A673 (cell line): Measurements from ENCODE around the gene SRRM4. TPM values are rescaled to one million over a fixed set of nuclear protein-coding genes. Genes with fewer than 3 reads are reported as not detected.

Experiments
- BruUV-seq: library from RNA; stranded (reverse); fragments of 400-500 nt; replicated peaks from 2 replicates; lab custom pipeline; 2021; lab: Mats Ljungman, UMichigan
- CTCF ChIA-PET: fragments of 300-600 bp; sonication (Branson Sonifier 250); formaldehyde crosslinking; loops from one replicate; lab custom pipeline; 2022; ENCODE audit warnings: antibody characterized with exemption; lab: Charles Lee
- POLR2A ChIA-PET: fragments of 300-600 bp; sonication (Branson Sonifier 250); formaldehyde crosslinking; loops from one replicate; lab custom pipeline; 2022; ENCODE audit warnings: antibody characterized with exemption; ENCODE audit not compliant: low non-redundant PET; lab: Charles Lee
- DNase-seq: peaks from one replicate; pipeline ENCODE4 v3.0.0-alpha.2; 2015; ENCODE audit warnings: low spot score
- H3K27ac ChIP-seq: fragments of 200-600 bp; sonication (generic); 2 replicates; pipeline ENCODE4 v1.5.1; 2016; ENCODE audit warnings: mixed run types, low read depth, mild to moderate bottlenecking, mixed read lengths, antibody characterized with exemption, low read length; ENCODE audit not compliant: poor library complexity, severe bottlenecking
- H3K27me3 ChIP-seq: fragments of 200-600 bp; sonication (generic); replicated peaks from 2 replicates; pipeline ENCODE4 v1.6.1; 2017; ENCODE audit warnings: mixed run types, low read depth, mild to moderate bottlenecking, mixed read lengths, antibody characterized with exemption, low read length; ENCODE audit not compliant: insufficient read depth, poor library complexity
- H3K36me3 ChIP-seq: fragments of 200-600 bp; sonication (generic); 2 replicates; pipeline ENCODE4 v1.6.1; 2016; ENCODE audit warnings: mixed run types, mild to moderate bottlenecking, mixed read lengths, antibody characterized with exemption, low read length; ENCODE audit not compliant: insufficient read depth, poor library complexity, severe bottlenecking
- H3K4me1 ChIP-seq: fragments of 200-600 bp; sonication (generic); 2 replicates; pipeline ENCODE4 v1.6.1; 2017; ENCODE audit warnings: mixed run types, mild to moderate bottlenecking, mixed read lengths, antibody characterized with exemption, low read length; ENCODE audit not compliant: insufficient read depth, poor library complexity, severe bottlenecking
- H3K4me3 ChIP-seq: fragments of 200-600 bp; sonication (generic); 2 replicates; pipeline ENCODE4 v1.5.1; 2016; ENCODE audit warnings: low read depth, mixed run types, mild to moderate bottlenecking, mixed read lengths, low read length; ENCODE audit not compliant: poor library complexity, severe bottlenecking
- H3K9me3 ChIP-seq: fragments of 200-600 bp; sonication (generic); 2 replicates; pipeline ENCODE4 v1.6.1; 2016; ENCODE audit warnings: mixed run types, low read depth, mild to moderate bottlenecking, mixed read lengths, antibody characterized with exemption, low read length; ENCODE audit not compliant: poor library complexity, severe bottlenecking
- CTCF ChIP-seq: fragments of 300-800, 200-600 bp; sonication (generic); conservative IDR thresholded peaks from 2 replicates; pipeline ENCODE4 v1.5.1; 2017; ENCODE audit warnings: low read depth, mild to moderate bottlenecking, antibody characterized with exemption, low read length, moderate library complexity, mixed read lengths
- EZH2 ChIP-seq: fragments of 200-600 bp; sonication (generic); IDR thresholded peaks from 2 replicates; pipeline ENCODE4 v1.6.1; 2017; ENCODE audit warnings: borderline replicate concordance, low read depth, mild to moderate bottlenecking, mixed read lengths, antibody characterized with exemption, low read length; ENCODE audit not compliant: poor library complexity, severe bottlenecking
- intact Hi-C: fragments of 100-400 bp; cut with micrococcal nuclease; formaldehyde crosslinking; loops from one replicate; pipeline ENCODE4 v1.10.0; 2022; ENCODE audit not compliant: unreplicated experiment
- total RNA-seq: library from RNA; stranded (reverse); gene quantifications from 2 replicates; pipeline ENCODE4 v1.2.3, GENCODE V29; 2021

SRRM4 gene
- total RNA-seq, 1 experiment from 2014 or later = not detected

GRCh38 chr12:119122047-119122446, 140.7 kb downstream of the SRRM4 start:
- no peaks in the 10 kb centered on the region for H3K4me1 ChIP-seq
- BruUV-seq = no TSS peak
- TF ChIP-seq EZH2 (no peak), CTCF (no peak)
- H3K27me3 ChIP-seq = peaks cover 38% of the 10 kb centered on the region
- H3K4me3 ChIP-seq = no peak overlapping the region
- intact Hi-C loops = no loop called here
- no peak overlapping the region for H3K27ac ChIP-seq
- no peaks in the 10 kb centered on the region for H3K9me3 ChIP-seq
- DNase-seq = no peak
- POLR2A ChIA-PET = no interaction called here
- CTCF ChIA-PET = no interaction called here
- no peaks in the 10 kb centered on the region for H3K36me3 ChIP-seq

GRCh38 chr12:119122751-119123150, 141.4 kb downstream of the SRRM4 start:
- ChIA-PET CTCF (no interaction called here), POLR2A (no interaction called here)
- Histone ChIP-seq H3K27ac (no peak overlapping the region), H3K9me3 (no peaks in the 10 kb centered on the region), H3K36me3 (no peaks in the 10 kb centered on the region), H3K4me3 (no peak overlapping the region), H3K4me1 (no peaks in the 10 kb centered on the region), H3K27me3 (peaks cover 38% of the 10 kb centered on the region)
- DNase-seq = no peak
- TF ChIP-seq CTCF = no peak
- intact Hi-C loops = no loop called here
- BruUV-seq = no TSS peak

GRCh38 chr12:119128527-119128926, 147.2 kb downstream of the SRRM4 start:
- intact Hi-C loops = no loop called here
- Histone ChIP-seq H3K4me3 (no peak overlapping the region), H3K27ac (no peak overlapping the region), H3K4me1 (no peaks in the 10 kb centered on the region), H3K36me3 (no peaks in the 10 kb centered on the region), H3K9me3 (no peaks in the 10 kb centered on the region), H3K27me3 (no peaks in the 10 kb centered on the region)
- BruUV-seq = no TSS peak
- no peak for DNase-seq
- ChIA-PET POLR2A (no interaction called here), CTCF (no interaction called here)
- TF ChIP-seq CTCF = no peak
- no peak for TF ChIP-seq EZH2
